Peyer's patch (tissue), 4 donors: ENCODE results near the gene NDUFS2. TPM values are rescaled to one million over a fixed set of nuclear protein-coding genes. Genes with fewer than 3 reads are reported as not detected.
A peak's percentile ranks its signal among the peaks of the same experiment; 100 is the strongest.

Source experiments
- DNase-seq, 3 donors: peaks; one replicate each; pipeline ENCODE4 v3.0.0-alpha.2; 2017 to 2019
- H3K27ac ChIP-seq, 4 donors: fragments of 200-600 bp; sonication (generic); one replicate each; pipeline ENCODE4 v1.5.1; 2016 to 2019
- H3K27me3 ChIP-seq, 2 donors: fragments of 200-600 bp; sonication (generic); one replicate each; pipeline ENCODE4 v1.5.1; 2019
- H3K36me3 ChIP-seq, 3 donors: fragments of 200-600 bp; sonication (generic); one replicate each; pipeline ENCODE4 v1.5.1; 2016 to 2019
- H3K4me1 ChIP-seq, 4 donors: fragments of 200-600 bp; sonication (generic); one replicate each; pipeline ENCODE4 v1.5.1; 2016 to 2019
- H3K4me3 ChIP-seq, 4 donors: fragments of 200-600 bp; sonication (generic); 1 replicate in 3 of 4; 2 replicates in 1 of 4; pipeline ENCODE4 v1.5.1; 2016 to 2019; ENCODE audit warnings: mild to moderate bottlenecking in 1 of 4
- H3K9me3 ChIP-seq, 4 donors: fragments of 200-600 bp; sonication (generic); one replicate each; pipeline ENCODE4 v1.5.1; 2016 to 2019; ENCODE audit warnings: mild to moderate bottlenecking in 1 of 4
- POLR2A ChIP-seq, 2 donors: fragments of 450-650 bp; IDR thresholded peaks; one replicate each; pipeline ENCODE4 v1.5.1; 2017; ENCODE audit warnings: antibody characterized with exemption in 2 of 2, mild to moderate bottlenecking in 2 of 2, moderate library complexity in 2 of 2
- total RNA-seq, 4 donors: library from RNA; depleted of rRNA; stranded (reverse); fragments of >200 nt; gene quantifications; one replicate each; pipeline ENCODE4 v1.1.0, GENCODE V29; 2016
- TF ChIP-seq, protein P1 (sequence below), 6 experiments: fragments of 450-650 bp in 4 of 6; fragments of 200-600 bp in 2 of 6; sonication (generic) in 1 of 6; IDR thresholded peaks; one replicate each; pipeline ENCODE4 v1.5.1; 2017 to 2019; ENCODE audit warnings: antibody characterized with exemption in 6 of 6, mild to moderate bottlenecking in 3 of 6, moderate library complexity in 1 of 6

Gene NDUFS2
- total RNA-seq, 4 donors from 2014 or later = 157 to 192 (median 176) TPM

DNA sequence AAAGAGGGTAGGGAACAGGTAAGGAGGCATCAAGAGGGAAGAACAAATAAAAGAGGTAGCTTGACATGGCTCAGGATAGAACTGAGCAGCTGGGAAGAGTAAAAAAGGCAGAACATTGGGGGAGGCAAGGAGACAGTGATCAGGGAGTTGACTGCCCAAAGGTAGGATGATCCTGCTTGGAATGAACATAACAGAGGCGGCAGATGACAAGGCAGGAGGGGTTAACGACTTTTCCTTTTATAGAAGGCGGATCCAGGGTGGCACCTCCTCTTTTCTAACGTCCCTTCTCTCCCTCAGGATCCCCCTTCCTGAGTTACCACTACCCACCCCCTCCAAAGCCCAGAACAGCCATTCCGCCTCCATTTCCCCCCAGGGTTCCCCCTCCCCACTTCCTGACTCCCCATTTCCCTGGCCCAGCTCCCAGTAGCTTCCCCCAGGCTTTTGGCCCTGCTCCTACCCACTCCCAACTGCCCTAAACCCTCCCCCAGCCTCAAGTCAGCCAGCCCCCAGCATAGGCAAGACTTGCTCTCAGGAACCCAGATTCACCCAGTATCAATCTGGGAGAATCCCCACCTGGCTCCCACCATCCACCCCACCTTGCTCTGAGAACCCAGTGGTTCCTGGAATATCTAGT lies 2.5 kb upstream of the NDUFS2 start:
- H3K36me3 ChIP-seq = peaks cover 0 to 12% (median 0%) of the 10 kb centered on the region in 3 donors
- H3K9me3 ChIP-seq = no peaks in the 10 kb centered on the region
- H3K4me1 ChIP-seq = peaks cover 0 to 48% (median 6%) of the 10 kb centered on the region in 4 donors
- peak overlapping the region; percentile 79 to 95 (median 88) for H3K27ac ChIP-seq
- H3K4me3 ChIP-seq = no peak overlapping the region
- TF ChIP-seq, protein P1, sequence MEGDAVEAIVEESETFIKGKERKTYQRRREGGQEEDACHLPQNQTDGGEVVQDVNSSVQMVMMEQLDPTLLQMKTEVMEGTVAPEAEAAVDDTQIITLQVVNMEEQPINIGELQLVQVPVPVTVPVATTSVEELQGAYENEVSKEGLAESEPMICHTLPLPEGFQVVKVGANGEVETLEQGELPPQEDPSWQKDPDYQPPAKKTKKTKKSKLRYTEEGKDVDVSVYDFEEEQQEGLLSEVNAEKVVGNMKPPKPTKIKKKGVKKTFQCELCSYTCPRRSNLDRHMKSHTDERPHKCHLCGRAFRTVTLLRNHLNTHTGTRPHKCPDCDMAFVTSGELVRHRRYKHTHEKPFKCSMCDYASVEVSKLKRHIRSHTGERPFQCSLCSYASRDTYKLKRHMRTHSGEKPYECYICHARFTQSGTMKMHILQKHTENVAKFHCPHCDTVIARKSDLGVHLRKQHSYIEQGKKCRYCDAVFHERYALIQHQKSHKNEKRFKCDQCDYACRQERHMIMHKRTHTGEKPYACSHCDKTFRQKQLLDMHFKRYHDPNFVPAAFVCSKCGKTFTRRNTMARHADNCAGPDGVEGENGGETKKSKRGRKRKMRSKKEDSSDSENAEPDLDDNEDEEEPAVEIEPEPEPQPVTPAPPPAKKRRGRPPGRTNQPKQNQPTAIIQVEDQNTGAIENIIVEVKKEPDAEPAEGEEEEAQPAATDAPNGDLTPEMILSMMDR (IDR thresholded peaks at IDR 0.05) = no peak
- TF ChIP-seq POLR2A (IDR thresholded peaks at IDR 0.05) = no peak
- no peak for DNase-seq
- H3K27me3 ChIP-seq = no peaks in the 10 kb centered on the region

DNA sequence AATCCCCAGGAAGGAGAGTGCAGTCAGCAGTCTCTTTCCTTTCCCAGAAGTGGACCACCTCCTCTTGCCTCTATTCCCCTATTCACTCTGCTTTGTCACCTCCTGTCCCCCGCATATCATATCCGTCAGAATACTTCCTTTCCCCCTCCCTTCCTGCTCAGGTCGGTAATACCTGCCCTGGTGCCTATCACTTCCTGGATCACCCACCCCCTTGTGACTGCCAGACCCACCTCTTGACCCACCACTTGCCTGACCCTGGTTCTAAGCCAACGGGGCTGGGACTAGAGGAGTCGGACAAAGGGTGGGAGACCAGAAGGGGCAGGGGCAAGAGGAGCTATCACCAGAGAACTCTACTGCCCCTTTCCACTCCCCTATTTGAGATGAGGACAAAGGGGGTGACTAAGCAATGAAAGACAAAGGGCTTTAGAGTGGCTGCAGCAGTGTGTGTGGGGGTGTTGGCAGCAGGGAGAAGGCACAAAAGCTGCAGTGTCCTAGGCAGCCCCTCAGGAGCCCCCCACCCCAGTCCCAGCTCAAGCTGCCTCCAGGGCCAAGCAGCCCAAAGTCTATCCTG lies 1.7 kb upstream of the NDUFS2 start:
- Histone ChIP-seq H3K4me3 (no peak overlapping the region), H3K27ac (peak overlapping the region; percentile 79 to 95 (median 88)), H3K27me3 (no peaks in the 10 kb centered on the region), H3K36me3 (peaks cover 0 to 21% (median 0%) of the 10 kb centered on the region in 3 donors), H3K9me3 (no peaks in the 10 kb centered on the region), H3K4me1 (peaks cover 0 to 57% (median 2%) of the 10 kb centered on the region in 4 donors)
- no peak for DNase-seq
- TF ChIP-seq POLR2A (IDR thresholded peaks at IDR 0.05) = no peak
- TF ChIP-seq, protein P1 (IDR thresholded peaks at IDR 0.05) = no peak

DNA sequence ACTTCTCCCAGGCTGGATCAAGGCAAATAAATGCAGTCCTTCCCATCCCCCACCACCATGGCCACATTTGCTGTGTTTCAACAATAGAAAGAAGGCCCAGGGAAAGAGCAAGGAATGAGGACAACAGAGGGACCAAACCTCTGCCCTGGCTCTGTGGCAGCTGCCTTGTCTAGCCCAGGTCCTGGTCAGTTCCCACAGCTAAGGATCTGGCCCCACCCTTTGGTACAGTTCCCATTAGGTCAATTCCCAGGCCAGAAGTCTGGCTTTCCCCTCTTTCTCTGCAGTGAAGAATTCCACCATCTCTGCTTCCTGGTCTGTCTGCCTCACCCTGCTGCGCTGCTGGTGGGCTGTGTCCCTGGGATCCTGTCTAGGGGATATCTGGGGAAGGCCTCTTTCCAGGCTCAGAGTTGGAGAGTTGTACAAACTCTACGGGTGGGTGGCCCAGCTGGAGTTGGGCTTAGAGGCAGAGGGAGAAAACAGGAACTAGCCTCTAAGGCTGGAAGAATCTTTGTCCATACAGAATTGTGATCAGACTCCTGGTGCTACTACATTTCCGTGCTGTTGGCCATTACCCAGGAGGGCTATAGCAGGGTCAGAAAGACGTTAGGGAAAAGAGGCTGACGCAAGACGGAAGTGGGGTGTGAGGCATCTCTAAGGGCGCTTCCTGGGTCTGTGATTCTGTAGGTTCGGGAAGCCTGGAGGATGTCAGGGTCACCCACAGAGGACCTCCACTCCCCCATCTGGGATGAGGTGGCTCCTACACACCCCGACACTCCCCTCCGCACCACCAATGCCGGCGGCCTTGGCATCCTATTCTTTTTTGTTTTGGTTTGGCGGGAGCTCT lies 953 bp upstream of the NDUFS2 start:
- DNase-seq = peak in 1 of 3 donors; percentile 69
- no peak for TF ChIP-seq POLR2A (IDR thresholded peaks at IDR 0.05)
- TF ChIP-seq, protein P1 (IDR thresholded peaks at IDR 0.05) = no peak
- peak overlapping the region; percentile 79 to 95 (median 88) for H3K27ac ChIP-seq
- H3K9me3 ChIP-seq = no peaks in the 10 kb centered on the region
- peaks cover 0 to 64% (median 2%) of the 10 kb centered on the region in 4 donors for H3K4me1 ChIP-seq
- peak overlapping the region; percentile 62 to 72 (median 67) for H3K4me3 ChIP-seq
- H3K36me3 ChIP-seq = peaks cover 0 to 28% (median 0%) of the 10 kb centered on the region in 3 donors
- H3K27me3 ChIP-seq = no peaks in the 10 kb centered on the region

DNA sequence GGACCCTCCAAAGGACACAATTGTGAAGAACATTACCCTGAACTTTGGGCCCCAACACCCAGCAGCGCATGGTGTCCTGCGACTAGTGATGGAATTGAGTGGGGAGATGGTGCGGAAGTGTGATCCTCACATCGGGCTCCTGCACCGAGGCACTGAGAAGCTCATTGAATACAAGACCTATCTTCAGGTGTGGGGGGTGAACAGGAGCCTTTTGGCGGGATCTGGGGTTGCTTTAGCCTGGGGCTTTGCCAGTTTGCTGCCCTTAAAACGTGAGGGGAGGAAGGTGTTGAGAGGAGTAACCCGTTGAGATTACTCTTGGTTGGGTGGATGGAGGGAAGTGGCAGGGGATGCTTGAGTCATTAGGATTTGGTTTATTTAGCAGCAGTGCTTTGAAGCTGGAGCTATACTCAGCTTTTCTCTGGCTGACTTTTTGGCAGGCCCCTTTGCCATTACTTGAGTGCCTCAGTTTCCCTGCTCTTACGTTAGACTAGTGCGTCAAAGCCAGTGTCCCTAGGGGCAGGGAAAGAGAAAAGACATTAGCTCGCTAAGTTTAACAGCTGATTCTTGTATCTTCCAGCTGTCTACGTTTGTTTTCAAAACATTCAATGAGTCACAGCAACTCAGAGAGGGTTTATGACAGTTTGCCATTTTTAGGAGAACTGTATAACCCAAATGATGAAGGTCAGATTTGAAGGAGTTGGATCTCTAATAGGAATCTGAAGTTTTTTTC lies 4.4 kb downstream of the NDUFS2 start:
- H3K4me1 ChIP-seq = peaks cover 0 to 46% (median 2%) of the 10 kb centered on the region in 4 donors
- TF ChIP-seq, protein P1 (IDR thresholded peaks at IDR 0.05) = no peak
- TF ChIP-seq POLR2A (IDR thresholded peaks at IDR 0.05) = no peak
- no peak for DNase-seq
- no peak overlapping the region for H3K4me3 ChIP-seq
- H3K36me3 ChIP-seq = peaks cover 0 to 77% (median 0%) of the 10 kb centered on the region in 3 donors
- no peaks in the 10 kb centered on the region for H3K27me3 ChIP-seq
- H3K9me3 ChIP-seq = no peaks in the 10 kb centered on the region
- peak overlapping the region; percentile 53 to 81 (median 70) for H3K27ac ChIP-seq

DNA sequence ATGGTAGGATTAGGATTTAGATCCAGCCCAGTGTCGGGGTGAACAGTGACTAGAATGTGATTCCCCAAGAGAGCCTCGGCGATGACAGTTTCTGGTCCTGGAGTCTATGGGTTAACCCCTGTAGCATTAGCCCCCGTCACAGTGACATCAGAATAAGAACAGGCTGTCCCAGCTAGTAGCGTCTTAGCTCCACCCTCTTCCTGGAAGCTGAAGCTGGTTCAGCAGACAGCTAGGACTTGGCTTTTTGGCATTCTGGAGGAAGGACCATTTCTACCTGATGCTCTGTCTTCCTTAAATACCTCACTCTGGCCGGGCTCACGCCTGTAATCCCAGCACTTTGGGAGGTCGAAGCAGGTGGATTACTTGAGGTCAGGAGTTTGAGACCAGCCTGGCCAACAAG lies 5.0 kb downstream of the NDUFS2 start:
- H3K9me3 ChIP-seq = no peaks in the 10 kb centered on the region
- TF ChIP-seq POLR2A (IDR thresholded peaks at IDR 0.05) = peak in 1 of 2 donors; percentile 53
- TF ChIP-seq, protein P1 (IDR thresholded peaks at IDR 0.05) = no peak
- H3K4me1 ChIP-seq = peaks cover 0 to 45% (median 2%) of the 10 kb centered on the region in 4 donors
- H3K27ac ChIP-seq = peak overlapping the region; percentile 53 to 81 (median 70)
- no peak overlapping the region for H3K4me3 ChIP-seq
- H3K27me3 ChIP-seq = no peaks in the 10 kb centered on the region
- DNase-seq = peak in 1 of 3 donors; percentile 74
- H3K36me3 ChIP-seq = peaks cover 0 to 83% (median 0%) of the 10 kb centered on the region in 3 donors
